ENCODE measurements around the gene SPON1.
"Not testable (repeated sequence)": the region's sequence is repeated elsewhere in the genome, so short reads cannot be mapped to it uniquely, and the experiment has no call there.

Gene SPON1

GRCh38 chr11:13983081-13983751 is 20.7 kb downstream of the SPON1 start:
- DNase-seq (ENCODE audit: low read depth in 2 of 2), result no peak

- no peak for DNase-seq (ENCODE audit: low read depth in 2 of 2)
Measured at GRCh38 chr11:13984616-13985450, 22.3 kb downstream of the SPON1 start.

- DNase-seq (ENCODE audit: low read depth in 2 of 2), result not testable (repeated sequence)
Measured at GRCh38 chr11:13986695-13987094, 24.2 kb downstream of the SPON1 start.

GRCh38 chr11:13992158-13992856 is 29.8 kb downstream of the SPON1 start:
- DNase-seq (ENCODE audit: low read depth in 2 of 2), result not testable (repeated sequence)

- DNase-seq (ENCODE audit: low read depth in 2 of 2), result no peak
Measured at GRCh38 chr11:13993096-13993765, 30.7 kb downstream of the SPON1 start.

- no peak for DNase-seq (ENCODE audit: low read depth in 2 of 2)
Measured at GRCh38 chr11:13997881-13998280, 35.4 kb downstream of the SPON1 start.

- DNase-seq (ENCODE audit: low read depth in 2 of 2), result no peak
Measured at GRCh38 chr11:13999704-14000103, 37.2 kb downstream of the SPON1 start.

- DNase-seq (ENCODE audit: low read depth in 2 of 2), result no peak
Measured at GRCh38 chr11:14001597-14001996, 39.1 kb downstream of the SPON1 start.

- DNase-seq (ENCODE audit: low read depth in 2 of 2), result no peak
Measured at GRCh38 chr11:14007566-14007965, 45.0 kb downstream of the SPON1 start.

- no peak for DNase-seq (ENCODE audit: low read depth in 2 of 2)
Measured at GRCh38 chr11:14010665-14011064, 48.1 kb downstream of the SPON1 start.

- DNase-seq (ENCODE audit: low read depth in 2 of 2), result no peak
Measured at GRCh38 chr11:14012846-14013245, 50.3 kb downstream of the SPON1 start.

- DNase-seq (ENCODE audit: low read depth in 2 of 2), result no peak
Measured at GRCh38 chr11:14015711-14016110, 53.2 kb downstream of the SPON1 start.

- DNase-seq (ENCODE audit: low read depth in 2 of 2), result no peak
Measured at GRCh38 chr11:14018441-14018840, 55.9 kb downstream of the SPON1 start.

GRCh38 chr11:14021738-14022137 is 59.2 kb downstream of the SPON1 start:
- DNase-seq (ENCODE audit: low read depth in 2 of 2), result no peak

GRCh38 chr11:14022251-14022650 is 59.7 kb downstream of the SPON1 start:
- no peak for DNase-seq (ENCODE audit: low read depth in 2 of 2)

- no peak for DNase-seq (ENCODE audit: low read depth in 2 of 2)
Measured at GRCh38 chr11:14022821-14023220, 60.3 kb downstream of the SPON1 start.

- no peak for DNase-seq (ENCODE audit: low read depth in 2 of 2)
Measured at GRCh38 chr11:14026961-14027360, 64.4 kb downstream of the SPON1 start.

- no peak for DNase-seq (ENCODE audit: low read depth in 2 of 2)
Measured at GRCh38 chr11:14027525-14027924, 65.0 kb downstream of the SPON1 start.

- no peak for DNase-seq (ENCODE audit: low read depth in 2 of 2)
Measured at GRCh38 chr11:14029440-14029839, 66.9 kb downstream of the SPON1 start.

GRCh38 chr11:14029971-14030920 is 67.7 kb downstream of the SPON1 start:
- no peak for DNase-seq (ENCODE audit: low read depth in 2 of 2)

GRCh38 chr11:14035526-14035925 is 73.0 kb downstream of the SPON1 start:
- not testable (repeated sequence) for DNase-seq (ENCODE audit: low read depth in 2 of 2)

Measured in stimulated activated CD8-positive, alpha-beta memory T cell treated with anti-CD3 and anti-CD28 coated beads, Interleukin-2, amount 100 ng/mL, for 1 hour (primary cell).